DOHH2 (cell line): ENCODE measurements around the gene PMAIP1.

Source experiments
- H3F3A ChIP-seq: fragments of 200-600 bp; sonication (generic), shearing (Covaris generic); 2 replicates; pipeline ENCODE4 v1.6.0; 2016; ENCODE audit warnings: antibody characterized with exemption, mild to moderate bottlenecking; ENCODE audit not compliant: control insufficient read depth, insufficient read depth
- H3K27ac ChIP-seq: fragments of 200-600 bp; sonication (generic); 2 replicates; pipeline ENCODE4 v1.5.1; 2014; ENCODE audit warnings: low read depth, mild to moderate bottlenecking, low read length, moderate library complexity
- H3K27me3 ChIP-seq: fragments of 200-600 bp; sonication (generic); 2 replicates; pipeline ENCODE4 v1.6.1; 2014; ENCODE audit warnings: mild to moderate bottlenecking, low read length, mixed read lengths; ENCODE audit not compliant: control insufficient read depth
- H3K36me3 ChIP-seq: fragments of 200-600 bp; sonication (generic); 2 replicates; pipeline ENCODE4 v1.6.1; 2014; ENCODE audit warnings: mild to moderate bottlenecking, low read length, moderate library complexity, mixed read lengths; ENCODE audit not compliant: control insufficient read depth
- H3K4me1 ChIP-seq: fragments of 200-600 bp; sonication (generic); 2 replicates; pipeline ENCODE4 v1.6.1; 2014; ENCODE audit warnings: mild to moderate bottlenecking, low read length, mixed read lengths; ENCODE audit not compliant: control insufficient read depth
- H3K4me2 ChIP-seq: fragments of 200-600 bp; sonication (generic); 2 replicates; pipeline ENCODE4 v1.6.0; 2014; ENCODE audit warnings: mild to moderate bottlenecking, low read length, moderate library complexity
- H3K4me3 ChIP-seq: fragments of 200-600 bp; sonication (generic); 2 replicates; pipeline ENCODE4 v1.5.1; 2014; ENCODE audit warnings: mild to moderate bottlenecking, low read length, mixed read lengths
- H3K79me2 ChIP-seq: fragments of 200-600 bp; sonication (generic); 2 replicates; pipeline ENCODE4 v1.6.1; 2014; ENCODE audit warnings: mild to moderate bottlenecking, low read length, mixed read lengths; ENCODE audit not compliant: control insufficient read depth
- H3K9me2 ChIP-seq: fragments of 200-600 bp; sonication (generic); replicated peaks from 2 replicates; pipeline ENCODE4 v1.6.1; 2014; ENCODE audit warnings: mild to moderate bottlenecking, low read length, mixed read lengths; ENCODE audit not compliant: control insufficient read depth
- H3K9me3 ChIP-seq: fragments of 200-600 bp; sonication (generic); 2 replicates; pipeline ENCODE4 v1.6.1; 2014; ENCODE audit warnings: antibody characterized with exemption, low read length, mixed read lengths; ENCODE audit not compliant: control insufficient read depth, insufficient read depth
- H4K20me1 ChIP-seq: fragments of 200-600 bp; sonication (generic); 2 replicates; pipeline ENCODE4 v1.6.0; 2014; ENCODE audit warnings: low read depth, mild to moderate bottlenecking, antibody characterized with exemption, low read length, moderate library complexity; ENCODE audit not compliant: control insufficient read depth, insufficient read depth
- EZH2phosphoT487 ChIP-seq: fragments of 200-600 bp; sonication (generic); IDR thresholded peaks from 2 replicates; pipeline ENCODE4 v1.6.1; 2017; ENCODE audit warnings: borderline replicate concordance, mild to moderate bottlenecking, antibody characterized with exemption, low read length, moderate library complexity, mixed read lengths
- TF ChIP-seq, protein P1 (sequence below): fragments of 200-600 bp; sonication (generic); IDR thresholded peaks from one replicate; pipeline ENCODE4 v1.5.1; 2014; ENCODE audit warnings: antibody characterized with exemption, mild to moderate bottlenecking, low read depth, low read length; ENCODE audit not compliant: poor library complexity, severe bottlenecking

The PMAIP1 gene

DNA sequence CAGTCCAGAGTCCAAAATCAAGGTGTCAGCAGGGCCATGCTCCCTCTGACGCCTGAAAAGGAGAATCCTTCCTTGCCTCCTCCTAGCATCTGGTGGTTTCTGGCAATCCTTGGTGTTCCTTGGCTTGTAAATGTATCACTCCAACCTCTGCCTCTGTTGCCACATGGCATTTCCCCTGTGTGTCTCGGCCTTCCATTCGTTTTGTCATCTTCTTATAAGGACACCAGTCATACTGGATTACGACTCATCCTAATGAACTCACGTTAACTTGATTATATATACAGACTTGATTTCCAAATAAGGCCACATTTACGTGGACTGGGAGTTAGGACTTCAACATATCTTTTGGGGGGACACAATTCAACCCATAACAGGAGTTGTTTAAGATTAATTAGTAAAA is 15.8 kb downstream of the PMAIP1 start:
- Histone ChIP-seq H3K4me2 (no peak overlapping the region), H3K27ac (no peak overlapping the region), H3K79me2 (no peaks in the 10 kb centered on the region), H3K36me3 (no peaks in the 10 kb centered on the region), H3F3A (no peaks in the 10 kb centered on the region), H3K4me3 (no peak overlapping the region), H4K20me1 (no peaks in the 10 kb centered on the region), H3K4me1 (peaks cover 47% of the 10 kb centered on the region), H3K9me2 (no peaks in the 10 kb centered on the region), H3K27me3 (no peaks in the 10 kb centered on the region), H3K9me3 (no peaks in the 10 kb centered on the region)
- no peak for TF ChIP-seq EZH2phosphoT487
- TF ChIP-seq, protein P1, sequence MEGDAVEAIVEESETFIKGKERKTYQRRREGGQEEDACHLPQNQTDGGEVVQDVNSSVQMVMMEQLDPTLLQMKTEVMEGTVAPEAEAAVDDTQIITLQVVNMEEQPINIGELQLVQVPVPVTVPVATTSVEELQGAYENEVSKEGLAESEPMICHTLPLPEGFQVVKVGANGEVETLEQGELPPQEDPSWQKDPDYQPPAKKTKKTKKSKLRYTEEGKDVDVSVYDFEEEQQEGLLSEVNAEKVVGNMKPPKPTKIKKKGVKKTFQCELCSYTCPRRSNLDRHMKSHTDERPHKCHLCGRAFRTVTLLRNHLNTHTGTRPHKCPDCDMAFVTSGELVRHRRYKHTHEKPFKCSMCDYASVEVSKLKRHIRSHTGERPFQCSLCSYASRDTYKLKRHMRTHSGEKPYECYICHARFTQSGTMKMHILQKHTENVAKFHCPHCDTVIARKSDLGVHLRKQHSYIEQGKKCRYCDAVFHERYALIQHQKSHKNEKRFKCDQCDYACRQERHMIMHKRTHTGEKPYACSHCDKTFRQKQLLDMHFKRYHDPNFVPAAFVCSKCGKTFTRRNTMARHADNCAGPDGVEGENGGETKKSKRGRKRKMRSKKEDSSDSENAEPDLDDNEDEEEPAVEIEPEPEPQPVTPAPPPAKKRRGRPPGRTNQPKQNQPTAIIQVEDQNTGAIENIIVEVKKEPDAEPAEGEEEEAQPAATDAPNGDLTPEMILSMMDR: no peak

GRCh38 chr18:59916746-59917145 is 16.9 kb downstream of the PMAIP1 start:
- no peaks in the 10 kb centered on the region for H3K9me3 ChIP-seq
- peaks cover 35% of the 10 kb centered on the region for H3K4me1 ChIP-seq
- H3K4me2 ChIP-seq: no peak overlapping the region
- no peaks in the 10 kb centered on the region for H3K36me3 ChIP-seq
- H3K79me2 ChIP-seq: no peaks in the 10 kb centered on the region
- no peak for TF ChIP-seq EZH2phosphoT487
- TF ChIP-seq, protein P1: no peak
- H3K27me3 ChIP-seq: no peaks in the 10 kb centered on the region
- no peak overlapping the region for H3K4me3 ChIP-seq
- no peaks in the 10 kb centered on the region for H3K9me2 ChIP-seq
- no peaks in the 10 kb centered on the region for H4K20me1 ChIP-seq
- no peak overlapping the region for H3K27ac ChIP-seq
- H3F3A ChIP-seq: no peaks in the 10 kb centered on the region

DNA sequence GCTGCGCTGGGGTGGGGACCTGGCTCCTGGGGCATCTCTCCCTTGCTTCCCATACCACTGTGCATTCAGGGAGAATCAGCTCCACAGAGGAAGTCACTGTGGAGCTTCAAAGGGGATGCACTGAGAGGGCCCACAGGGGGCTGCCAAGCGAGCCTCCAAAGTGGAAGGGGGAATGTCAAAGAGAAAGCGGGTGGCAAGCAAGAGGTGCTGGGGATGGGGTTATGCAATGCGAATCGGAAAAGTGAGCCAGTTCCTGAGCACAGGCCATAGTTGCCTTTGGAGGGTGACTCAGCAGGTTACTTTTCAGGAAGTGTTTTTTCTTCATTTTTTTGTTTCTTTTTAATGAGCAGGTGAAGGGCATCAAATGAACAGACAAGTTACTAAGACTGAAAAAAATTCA is 17.6 kb downstream of the PMAIP1 start:
- H4K20me1 ChIP-seq: no peaks in the 10 kb centered on the region
- no peak overlapping the region for H3K4me3 ChIP-seq
- no peaks in the 10 kb centered on the region for H3K9me3 ChIP-seq
- no peaks in the 10 kb centered on the region for H3K9me2 ChIP-seq
- no peak overlapping the region for H3K4me2 ChIP-seq
- H3K27me3 ChIP-seq: no peaks in the 10 kb centered on the region
- no peaks in the 10 kb centered on the region for H3K36me3 ChIP-seq
- H3F3A ChIP-seq: no peaks in the 10 kb centered on the region
- TF ChIP-seq, protein P1: no peak
- no peak for TF ChIP-seq EZH2phosphoT487
- no peaks in the 10 kb centered on the region for H3K79me2 ChIP-seq
- H3K27ac ChIP-seq: no peak overlapping the region
- peaks cover 29% of the 10 kb centered on the region for H3K4me1 ChIP-seq
